ENCODE measurements around the gene NDFIP1.

Gene NDFIP1

GRCh38 chr5:142179776-142180387, 71.3 kb downstream of the NDFIP1 start:
- no peak for FAIRE-seq
- TF ChIP-seq, protein P1, sequence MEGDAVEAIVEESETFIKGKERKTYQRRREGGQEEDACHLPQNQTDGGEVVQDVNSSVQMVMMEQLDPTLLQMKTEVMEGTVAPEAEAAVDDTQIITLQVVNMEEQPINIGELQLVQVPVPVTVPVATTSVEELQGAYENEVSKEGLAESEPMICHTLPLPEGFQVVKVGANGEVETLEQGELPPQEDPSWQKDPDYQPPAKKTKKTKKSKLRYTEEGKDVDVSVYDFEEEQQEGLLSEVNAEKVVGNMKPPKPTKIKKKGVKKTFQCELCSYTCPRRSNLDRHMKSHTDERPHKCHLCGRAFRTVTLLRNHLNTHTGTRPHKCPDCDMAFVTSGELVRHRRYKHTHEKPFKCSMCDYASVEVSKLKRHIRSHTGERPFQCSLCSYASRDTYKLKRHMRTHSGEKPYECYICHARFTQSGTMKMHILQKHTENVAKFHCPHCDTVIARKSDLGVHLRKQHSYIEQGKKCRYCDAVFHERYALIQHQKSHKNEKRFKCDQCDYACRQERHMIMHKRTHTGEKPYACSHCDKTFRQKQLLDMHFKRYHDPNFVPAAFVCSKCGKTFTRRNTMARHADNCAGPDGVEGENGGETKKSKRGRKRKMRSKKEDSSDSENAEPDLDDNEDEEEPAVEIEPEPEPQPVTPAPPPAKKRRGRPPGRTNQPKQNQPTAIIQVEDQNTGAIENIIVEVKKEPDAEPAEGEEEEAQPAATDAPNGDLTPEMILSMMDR (IDR thresholded peaks at IDR 0.05; ENCODE audit: insufficient read depth, missing control alignments) = no peak

DNA sequence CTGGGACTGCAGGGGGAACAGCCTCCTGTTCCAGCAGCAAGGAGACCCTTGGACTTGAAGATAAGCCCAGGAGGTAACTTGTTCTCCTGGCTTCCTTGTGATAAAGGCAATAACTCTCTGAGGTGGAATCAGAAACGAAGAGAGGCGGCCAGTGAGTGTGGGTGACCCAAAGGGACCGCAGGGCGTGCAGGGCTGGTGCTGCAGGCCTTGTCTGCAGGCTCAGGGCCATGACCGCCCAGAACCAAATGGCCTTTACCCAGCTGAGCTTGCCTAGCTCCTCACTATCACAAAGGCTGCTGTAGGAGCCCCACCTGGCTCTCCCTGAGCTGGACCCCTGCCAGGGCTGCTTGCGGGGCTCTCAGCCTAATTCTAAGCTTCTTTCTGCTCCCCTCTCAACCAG, 72.5 kb downstream of the NDFIP1 start:
- DNase-seq (ENCODE audit: insufficient read length, low spot score) = no peak
- TF ChIP-seq, protein P1 (IDR thresholded peaks at IDR 0.05; ENCODE audit: insufficient read depth, missing control alignments) = no peak
- no peak for FAIRE-seq

More at GRCh38 chr5:142179776-142180387, 71.3 kb downstream of the NDFIP1 start:
- DNase-seq (ENCODE audit: insufficient read length, low spot score) = no peak

DNA sequence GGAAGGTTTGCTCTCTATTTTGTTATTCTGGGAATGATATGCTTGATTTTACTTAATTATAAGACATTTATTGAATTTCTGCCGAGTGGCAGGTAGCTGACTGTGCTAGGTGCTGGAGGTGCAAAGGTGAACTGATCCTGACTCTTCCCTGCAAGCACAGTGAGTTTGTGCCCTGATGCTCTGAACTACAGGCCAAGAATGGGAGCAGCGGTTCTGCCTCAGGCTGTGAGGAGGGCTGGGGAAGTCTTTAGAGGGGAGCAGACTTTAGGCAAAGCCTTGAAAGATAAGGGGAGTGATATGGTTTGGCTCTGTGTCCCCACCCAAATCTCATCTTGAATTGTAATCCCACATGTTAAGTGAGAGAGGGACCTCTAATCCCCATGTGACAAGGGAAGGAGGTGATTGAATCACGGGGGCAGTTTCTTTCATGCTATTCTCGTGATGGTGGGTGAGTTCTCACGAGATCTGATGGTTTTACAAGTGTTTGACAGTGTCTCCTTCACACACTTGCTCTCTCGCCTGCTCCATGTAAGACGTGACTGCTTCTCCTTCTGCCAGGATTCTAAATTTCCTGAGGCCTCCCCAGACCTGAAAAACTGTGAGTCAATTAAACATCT, 73.1 kb downstream of the NDFIP1 start:
- FAIRE-seq (no peak), DNase-seq (ENCODE audit: insufficient read length, low spot score) (no peak)
- TF ChIP-seq, protein P1 (IDR thresholded peaks at IDR 0.05; ENCODE audit: insufficient read depth, missing control alignments) = no peak

DNA sequence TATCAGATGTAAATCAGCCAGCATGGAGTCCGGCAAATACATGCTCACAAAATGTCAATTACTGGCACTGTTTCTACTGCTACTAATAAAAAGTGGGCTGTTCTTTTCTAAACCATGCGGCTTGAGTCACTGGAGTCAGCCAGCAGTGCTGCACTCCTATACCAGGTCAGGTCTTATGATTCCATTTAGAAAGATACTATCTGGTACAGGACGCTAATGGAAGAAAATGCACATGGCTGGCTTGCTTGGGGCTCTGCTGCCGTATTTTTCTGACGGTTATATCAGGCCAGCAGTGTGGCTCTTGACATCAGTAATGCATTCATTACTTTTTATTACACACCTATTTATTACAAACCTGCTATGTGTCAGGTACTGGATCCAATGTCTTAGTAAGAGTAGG, 74.3 kb downstream of the NDFIP1 start:
- FAIRE-seq = no peak
- TF ChIP-seq, protein P1 (IDR thresholded peaks at IDR 0.05; ENCODE audit: insufficient read depth, missing control alignments) = no peak
- DNase-seq (ENCODE audit: insufficient read length, low spot score) = no peak

DNA sequence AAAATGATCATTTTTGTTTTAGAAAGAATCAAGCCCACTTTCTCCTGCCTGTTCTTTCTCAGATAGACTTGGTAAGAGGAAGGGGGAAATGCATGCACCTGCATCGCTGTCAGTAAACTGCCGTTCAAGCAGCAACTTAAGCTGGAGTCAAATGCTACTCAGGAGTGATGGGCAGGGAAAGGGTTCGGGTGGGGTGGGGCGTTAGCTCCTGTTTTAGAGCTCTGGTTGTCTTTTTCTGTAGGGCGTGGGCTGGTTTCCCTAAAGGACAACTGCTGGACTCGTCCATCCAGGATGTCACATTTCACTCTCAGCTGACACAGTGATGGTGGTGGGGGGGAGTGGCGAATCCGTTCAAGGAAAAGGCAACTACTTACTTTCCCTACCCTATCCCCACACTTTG, 75.0 kb downstream of the NDFIP1 start:
- TF ChIP-seq, protein P1 (IDR thresholded peaks at IDR 0.05; ENCODE audit: insufficient read depth, missing control alignments) = no peak
- no peak for FAIRE-seq
- DNase-seq (ENCODE audit: insufficient read length, low spot score) = no peak

- no peak for FAIRE-seq
- no peak for DNase-seq (ENCODE audit: insufficient read length, low spot score)
- TF ChIP-seq, protein P1 (IDR thresholded peaks at IDR 0.05; ENCODE audit: insufficient read depth, missing control alignments) = no peak
Measured at GRCh38 chr5:142184988-142185387, 76.4 kb downstream of the NDFIP1 start.

DNA sequence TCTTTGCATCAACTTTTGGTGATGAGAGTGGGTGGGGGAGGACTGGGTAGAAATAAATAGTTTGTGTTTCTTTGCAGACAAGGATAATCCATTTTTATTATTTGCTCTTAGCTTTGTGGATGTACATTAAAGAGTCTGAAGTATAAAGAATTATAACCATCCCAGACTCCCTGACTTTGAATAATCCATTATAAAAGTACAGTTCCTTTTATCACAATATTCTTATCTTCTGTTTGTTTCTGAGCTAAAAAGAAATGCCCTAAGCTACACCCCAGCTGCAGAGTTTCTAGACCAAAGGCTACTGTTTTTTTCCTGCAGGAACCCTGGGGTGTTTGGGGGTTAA, 77.9 kb downstream of the NDFIP1 start:
- TF ChIP-seq, protein P1 (IDR thresholded peaks at IDR 0.05; ENCODE audit: insufficient read depth, missing control alignments) = no peak
- DNase-seq (ENCODE audit: insufficient read length, low spot score) (no peak), FAIRE-seq (no peak)

Measured in D721Med (cell line).